GM23248 (cell line): ENCODE data around the gene ZNRF2.

Source experiments
- EZH2 ChIP-seq: fragments of 200-600 bp; sonication (generic); IDR thresholded peaks from 2 replicates; pipeline ENCODE4 v1.6.1; 2018; ENCODE audit warnings: antibody characterized with exemption, mild to moderate bottlenecking; ENCODE audit not compliant: insufficient read depth, poor library complexity, severe bottlenecking
- EZH2phosphoT487 ChIP-seq: fragments of 200-600 bp; sonication (generic); IDR thresholded peaks from 2 replicates; pipeline ENCODE4 v1.6.1; 2018; ENCODE audit warnings: antibody characterized with exemption, moderate library complexity, mild to moderate bottlenecking, low read depth; ENCODE audit not compliant: insufficient read depth

- no peak for TF ChIP-seq EZH2
- TF ChIP-seq EZH2phosphoT487 = no peak
Measured at GRCh38 chr7:30256349-30256858, 28.0 kb upstream of the ZNRF2 start.
